ENCODE measurements around the gene HGFAC. TPM values are rescaled to one million over a fixed set of nuclear protein-coding genes. Genes with fewer than 3 reads are reported as not detected.
A peak's percentile ranks its signal among the peaks of the same experiment; 100 is the strongest.

The HGFAC gene
- total and polyA plus RNA-seq, 2 of the 13 experiments (the other 11 are each of a cell fraction or from before 2014, with no cell fraction given) = 8.5 to 63.6 TPM

DNA sequence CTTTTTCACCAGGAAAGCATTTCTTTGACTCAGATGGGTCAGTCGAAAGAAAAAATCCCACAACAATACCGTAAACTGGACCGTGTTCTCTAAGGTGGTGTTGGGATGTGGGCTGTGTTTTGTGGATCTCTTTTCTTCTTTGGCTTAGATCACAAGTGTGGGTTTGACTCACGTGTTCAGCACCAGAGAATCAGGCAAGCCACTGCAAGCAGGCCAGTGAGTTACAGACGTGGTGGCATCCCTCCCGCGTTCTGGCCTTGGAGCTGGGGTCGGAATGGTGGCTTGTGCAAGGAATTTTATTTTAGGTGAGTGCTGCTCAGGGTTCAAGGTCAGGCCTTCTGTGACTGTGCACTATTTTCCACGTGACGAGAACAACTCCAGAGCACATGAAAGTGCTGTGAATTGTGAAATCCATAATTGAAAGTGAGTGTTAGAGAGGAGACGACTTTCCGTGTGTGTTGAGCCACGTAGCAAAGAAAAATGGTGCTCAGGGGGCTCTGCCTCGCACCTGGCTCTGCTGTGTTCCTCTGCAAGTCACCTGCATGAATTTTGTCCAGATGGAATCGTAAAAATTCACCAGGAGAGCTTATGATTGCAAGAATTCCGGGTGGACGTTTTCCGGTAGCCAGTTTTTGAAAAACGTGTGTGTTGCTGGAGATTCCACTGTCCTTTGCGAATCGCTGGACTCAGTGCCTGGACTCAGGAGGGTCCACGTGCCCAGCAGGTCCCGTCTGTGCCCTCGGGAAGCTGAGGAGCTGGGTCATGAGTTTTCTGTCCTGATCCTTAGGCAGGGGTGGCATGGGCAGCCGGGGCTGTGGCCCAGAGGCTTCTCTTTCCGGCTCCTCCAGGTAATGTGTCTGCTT, 33.6 kb upstream of the HGFAC start (continued):
- TF ChIP-seq SMAD9 (CRISPR knock-in tag; IDR thresholded peaks at IDR 0.05) (no peak), ZFYVE20 (CRISPR knock-in tag; IDR thresholded peaks at IDR 0.05; ENCODE audit: borderline replicate concordance, low read depth) (no peak), ZNF121 (CRISPR knock-in tag; IDR thresholded peaks at IDR 0.05) (peak; percentile 11; the same call in 1 of the 2 replicates), ZBTB38 (CRISPR knock-in tag; IDR thresholded peaks at IDR 0.05) (no peak; the same call in none of the 2 replicates), ZNF569 (CRISPR knock-in tag; IDR thresholded peaks at IDR 0.05; ENCODE audit: borderline replicate concordance) (no peak), STAG1 (CRISPR knock-in tag; IDR thresholded peaks at IDR 0.05) (peak; percentile 2; the same call in 1 of the 2 replicates), ZNF34 (CRISPR knock-in tag; IDR thresholded peaks at IDR 0.05; ENCODE audit: borderline replicate concordance) (no peak), MXI1 (IDR thresholded peaks at IDR 0.05; ENCODE audit: borderline replicate concordance, low read depth, low read length) (peak; percentile 62; the same call in 1 of the 3 replicates), ZNF326 (CRISPR knock-in tag; IDR thresholded peaks at IDR 0.05; ENCODE audit: borderline replicate concordance) (no peak), CERS6 (CRISPR knock-in tag; IDR thresholded peaks at IDR 0.05) (no peak), PHF8 (CRISPR knock-in tag; IDR thresholded peaks at IDR 0.05) (no peak; the same call in 1 of the 2 replicates), ZSCAN31 (CRISPR knock-in tag; IDR thresholded peaks at IDR 0.05; ENCODE audit: low read depth) (0 out of 2 replicates have a peak, but pooled peaks have one; percentile 21), NFYB (CRISPR knock-in tag; IDR thresholded peaks at IDR 0.05) (no peak), ZNF207 (IDR thresholded peaks at IDR 0.05; ENCODE audit: borderline replicate concordance) (no peak), ZMYM2 (CRISPR knock-in tag; IDR thresholded peaks at IDR 0.05) (no peak), ZNF383 (CRISPR knock-in tag; IDR thresholded peaks at IDR 0.05; ENCODE audit: borderline replicate concordance) (no peak), BCL3 (CRISPR knock-in tag; IDR thresholded peaks at IDR 0.05) (no peak), ZNF883 (CRISPR knock-in tag; IDR thresholded peaks at IDR 0.05; ENCODE audit: not compliant biosample characterization) (peak; percentile 31), JUNB (CRISPR knock-in tag; IDR thresholded peaks at IDR 0.05; ENCODE audit: borderline replicate concordance) (0 out of 2 replicates have a peak, but pooled peaks have one; percentile 26)
- TF ChIP-seq, protein P1, sequence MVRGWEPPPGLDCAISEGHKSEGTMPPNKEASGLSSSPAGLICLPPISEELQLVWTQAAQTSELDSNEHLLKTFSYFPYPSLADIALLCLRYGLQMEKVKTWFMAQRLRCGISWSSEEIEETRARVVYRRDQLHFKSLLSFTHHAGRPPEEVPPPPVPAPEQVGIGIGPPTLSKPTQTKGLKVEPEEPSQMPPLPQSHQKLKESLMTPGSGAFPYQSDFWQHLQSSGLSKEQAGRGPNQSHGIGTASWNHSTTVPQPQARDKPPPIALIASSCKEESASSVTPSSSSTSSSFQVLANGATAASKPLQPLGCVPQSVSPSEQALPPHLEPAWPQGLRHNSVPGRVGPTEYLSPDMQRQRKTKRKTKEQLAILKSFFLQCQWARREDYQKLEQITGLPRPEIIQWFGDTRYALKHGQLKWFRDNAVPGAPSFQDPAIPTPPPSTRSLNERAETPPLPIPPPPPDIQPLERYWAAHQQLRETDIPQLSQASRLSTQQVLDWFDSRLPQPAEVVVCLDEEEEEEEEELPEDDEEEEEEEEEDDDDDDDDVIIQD (CRISPR knock-in tag; IDR thresholded peaks at IDR 0.05; ENCODE audit: low read depth) = peak; percentile 73; the same call in 1 of the 2 replicates
- TF ChIP-seq, protein P2, sequence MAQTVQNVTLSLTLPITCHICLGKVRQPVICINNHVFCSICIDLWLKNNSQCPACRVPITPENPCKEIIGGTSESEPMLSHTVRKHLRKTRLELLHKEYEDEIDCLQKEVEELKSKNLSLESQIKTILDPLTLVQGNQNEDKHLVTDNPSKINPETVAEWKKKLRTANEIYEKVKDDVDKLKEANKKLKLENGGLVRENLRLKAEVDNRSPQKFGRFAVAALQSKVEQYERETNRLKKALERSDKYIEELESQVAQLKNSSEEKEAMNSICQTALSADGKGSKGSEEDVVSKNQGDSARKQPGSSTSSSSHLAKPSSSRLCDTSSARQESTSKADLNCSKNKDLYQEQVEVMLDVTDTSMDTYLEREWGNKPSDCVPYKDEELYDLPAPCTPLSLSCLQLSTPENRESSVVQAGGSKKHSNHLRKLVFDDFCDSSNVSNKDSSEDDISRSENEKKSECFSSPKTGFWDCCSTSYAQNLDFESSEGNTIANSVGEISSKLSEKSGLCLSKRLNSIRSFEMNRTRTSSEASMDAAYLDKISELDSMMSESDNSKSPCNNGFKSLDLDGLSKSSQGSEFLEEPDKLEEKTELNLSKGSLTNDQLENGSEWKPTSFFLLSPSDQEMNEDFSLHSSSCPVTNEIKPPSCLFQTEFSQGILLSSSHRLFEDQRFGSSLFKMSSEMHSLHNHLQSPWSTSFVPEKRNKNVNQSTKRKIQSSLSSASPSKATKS (CRISPR knock-in tag; IDR thresholded peaks at IDR 0.05) = no peak
- TF ChIP-seq, protein P3, sequence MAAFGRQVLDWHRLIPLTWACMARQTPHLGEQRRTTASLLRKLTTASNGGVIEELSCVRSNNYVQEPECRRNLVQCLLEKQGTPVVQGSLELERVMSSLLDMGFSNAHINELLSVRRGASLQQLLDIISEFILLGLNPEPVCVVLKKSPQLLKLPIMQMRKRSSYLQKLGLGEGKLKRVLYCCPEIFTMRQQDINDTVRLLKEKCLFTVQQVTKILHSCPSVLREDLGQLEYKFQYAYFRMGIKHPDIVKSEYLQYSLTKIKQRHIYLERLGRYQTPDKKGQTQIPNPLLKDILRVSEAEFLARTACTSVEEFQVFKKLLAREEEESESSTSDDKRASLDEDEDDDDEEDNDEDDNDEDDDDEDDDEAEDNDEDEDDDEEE (CRISPR knock-in tag; IDR thresholded peaks at IDR 0.05) = no peak

All from HepG2 (cell line).